Ascending aorta (tissue), 2 donors: Measurements from ENCODE around the gene DNAH14. TPM values are rescaled to one million over a fixed set of nuclear protein-coding genes. Genes with fewer than 3 reads are reported as not detected.

Source experiments
- DNase-seq, 2 donors: peaks; one replicate each; pipeline ENCODE4 v3.0.0-alpha.2; 2019; ENCODE audit warnings: low spot score in 2 of 2
- H3K27ac ChIP-seq, 2 donors: fragments of 200-600 bp; sonication (generic); one replicate each; pipeline ENCODE4 v1.5.1; 2016 to 2017; ENCODE audit warnings: mild to moderate bottlenecking in 1 of 2
- H3K27me3 ChIP-seq: fragments of 200-600 bp; sonication (generic); one replicate; pipeline ENCODE4 v1.5.1; 2017
- H3K36me3 ChIP-seq, 2 donors: fragments of 200-600 bp; sonication (generic); one replicate each; pipeline ENCODE4 v1.5.1; 2016
- H3K4me1 ChIP-seq, 2 donors: fragments of 200-600 bp; sonication (generic); one replicate each; pipeline ENCODE4 v1.5.1; 2016 to 2017; ENCODE audit warnings: mild to moderate bottlenecking in 1 of 2
- H3K4me3 ChIP-seq, 2 donors: fragments of 200-600 bp; sonication (generic); one replicate each; pipeline ENCODE4 v1.5.1; 2016 to 2017; ENCODE audit warnings: mild to moderate bottlenecking in 1 of 2
- H3K9me3 ChIP-seq, 2 donors: fragments of 200-600 bp; sonication (generic); one replicate each; pipeline ENCODE4 v1.5.1; 2016
- intact Hi-C: fragments of 100-400 bp; cut with DNase I; formaldehyde crosslinking; loops from one replicate; pipeline ENCODE4 v1.15.1; 2023
- total RNA-seq: library from RNA; depleted of rRNA; stranded (reverse); fragments of >200 nt; gene quantifications from one replicate; pipeline ENCODE4 v1.1.0, GENCODE V29; 2016
- TF ChIP-seq, protein P1 (sequence below), 3 experiments: fragments of 200-600 bp in 2 of 3; fragments of 450-650 bp in 1 of 3; sonication (generic) in 2 of 3; IDR thresholded peaks; one replicate each; pipeline ENCODE4 v1.5.1; 2016 to 2019; ENCODE audit warnings: antibody characterized with exemption in 3 of 3, mild to moderate bottlenecking in 1 of 3, moderate library complexity in 1 of 3

Gene DNAH14
- total RNA-seq, 1 donor from 2014 or later, result 1.4 TPM

DNA sequence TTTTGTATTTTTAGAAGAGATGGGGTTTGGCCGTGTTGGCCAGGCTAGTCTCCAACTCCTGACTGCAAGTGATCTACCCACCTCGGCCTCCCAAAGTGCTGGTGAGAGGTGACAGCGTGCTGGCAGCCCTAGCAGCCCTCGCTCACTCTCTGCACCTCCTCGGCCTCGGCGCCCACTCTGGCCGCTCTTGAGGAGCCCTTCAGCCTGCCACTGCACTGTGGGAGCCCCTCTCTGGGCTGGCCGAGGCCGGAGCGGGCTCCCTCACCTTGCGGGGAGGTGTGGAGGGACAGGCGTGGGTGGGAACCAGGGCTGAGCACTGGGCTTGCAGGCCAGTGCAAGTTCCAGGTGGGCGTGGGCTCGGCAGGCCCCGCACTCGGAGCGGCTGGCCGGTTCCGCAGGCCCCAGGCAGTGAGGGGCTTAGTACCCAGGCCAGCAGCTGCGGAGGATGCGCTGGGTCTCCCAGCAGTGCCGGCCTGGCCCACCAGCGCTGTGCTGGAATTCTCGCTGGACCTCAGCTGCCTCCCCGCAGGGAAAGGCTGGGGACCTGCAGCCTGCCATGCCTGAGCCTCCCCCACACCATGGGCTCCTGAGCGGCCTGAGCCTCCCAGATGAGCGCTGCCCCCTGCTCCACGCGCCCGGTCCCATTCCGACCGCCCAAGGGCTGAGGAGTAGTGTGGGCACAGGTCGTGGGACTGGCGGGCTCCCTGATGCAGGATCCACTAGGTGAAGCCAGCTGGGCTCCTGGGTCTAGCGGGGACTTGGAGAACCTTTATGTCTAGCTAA lies 501.8 kb downstream of the DNAH14 start:
- no peaks in the 10 kb centered on the region for H3K27me3 ChIP-seq
- H3K36me3 ChIP-seq, result no peaks in the 10 kb centered on the region
- no peak overlapping the region for H3K27ac ChIP-seq
- DNase-seq, result no peak
- intact Hi-C loops, result no loop called here
- H3K9me3 ChIP-seq, result no peaks in the 10 kb centered on the region
- H3K4me1 ChIP-seq, result peaks cover 0 to 6% of the 10 kb centered on the region in 2 donors
- TF ChIP-seq, protein P1, sequence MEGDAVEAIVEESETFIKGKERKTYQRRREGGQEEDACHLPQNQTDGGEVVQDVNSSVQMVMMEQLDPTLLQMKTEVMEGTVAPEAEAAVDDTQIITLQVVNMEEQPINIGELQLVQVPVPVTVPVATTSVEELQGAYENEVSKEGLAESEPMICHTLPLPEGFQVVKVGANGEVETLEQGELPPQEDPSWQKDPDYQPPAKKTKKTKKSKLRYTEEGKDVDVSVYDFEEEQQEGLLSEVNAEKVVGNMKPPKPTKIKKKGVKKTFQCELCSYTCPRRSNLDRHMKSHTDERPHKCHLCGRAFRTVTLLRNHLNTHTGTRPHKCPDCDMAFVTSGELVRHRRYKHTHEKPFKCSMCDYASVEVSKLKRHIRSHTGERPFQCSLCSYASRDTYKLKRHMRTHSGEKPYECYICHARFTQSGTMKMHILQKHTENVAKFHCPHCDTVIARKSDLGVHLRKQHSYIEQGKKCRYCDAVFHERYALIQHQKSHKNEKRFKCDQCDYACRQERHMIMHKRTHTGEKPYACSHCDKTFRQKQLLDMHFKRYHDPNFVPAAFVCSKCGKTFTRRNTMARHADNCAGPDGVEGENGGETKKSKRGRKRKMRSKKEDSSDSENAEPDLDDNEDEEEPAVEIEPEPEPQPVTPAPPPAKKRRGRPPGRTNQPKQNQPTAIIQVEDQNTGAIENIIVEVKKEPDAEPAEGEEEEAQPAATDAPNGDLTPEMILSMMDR (IDR thresholded peaks at IDR 0.05), result no peak
- no peak overlapping the region for H3K4me3 ChIP-seq

DNA sequence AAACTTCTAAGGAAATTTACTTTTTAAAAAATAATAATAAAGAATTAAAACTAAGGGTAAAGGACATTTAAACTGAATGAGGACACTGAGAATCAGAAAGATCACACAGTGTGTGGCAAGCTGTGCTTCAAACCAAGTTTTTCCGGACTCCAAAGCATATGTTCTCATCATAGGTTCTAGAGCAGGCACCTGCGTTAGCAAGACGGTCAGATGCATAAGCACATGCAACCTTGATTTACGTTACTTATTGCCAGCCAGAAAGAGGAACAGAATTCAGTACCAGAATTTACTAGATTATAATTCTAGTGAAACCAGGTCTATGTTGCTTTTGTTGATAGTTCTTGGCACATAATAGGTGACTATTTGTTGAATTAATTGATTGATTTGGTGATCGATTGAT lies 504.6 kb downstream of the DNAH14 start:
- TF ChIP-seq, protein P1 (IDR thresholded peaks at IDR 0.05), result no peak
- DNase-seq, result no peak
- intact Hi-C loops, result no loop called here
- Histone ChIP-seq H3K36me3 (no peaks in the 10 kb centered on the region), H3K4me3 (no peak overlapping the region), H3K9me3 (no peaks in the 10 kb centered on the region), H3K4me1 (no peaks in the 10 kb centered on the region), H3K27ac (no peak overlapping the region), H3K27me3 (no peaks in the 10 kb centered on the region)

DNA sequence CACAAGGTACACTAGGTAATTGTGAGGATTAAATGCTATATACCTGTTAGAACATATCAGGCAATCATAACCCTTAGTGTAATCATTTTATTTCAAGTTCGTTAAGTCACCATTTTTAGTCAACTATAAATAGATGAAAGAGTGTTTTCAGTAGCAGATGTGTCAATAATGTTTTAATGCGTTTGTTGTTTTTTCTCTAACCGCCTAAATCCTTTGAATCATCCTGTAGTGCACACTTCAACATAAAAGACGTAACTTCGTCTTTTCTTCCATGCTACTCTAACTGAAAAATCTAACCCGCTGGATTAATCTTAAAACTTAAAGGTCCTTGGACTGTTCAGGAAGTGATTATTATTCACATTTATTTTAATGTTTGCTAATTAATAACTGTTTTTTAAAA lies 505.6 kb downstream of the DNAH14 start:
- Histone ChIP-seq H3K36me3 (no peaks in the 10 kb centered on the region), H3K4me1 (no peaks in the 10 kb centered on the region), H3K9me3 (no peaks in the 10 kb centered on the region), H3K4me3 (no peak overlapping the region), H3K27me3 (no peaks in the 10 kb centered on the region), H3K27ac (no peak overlapping the region)
- no peak for DNase-seq
- intact Hi-C loops, result no loop called here
- TF ChIP-seq, protein P1 (IDR thresholded peaks at IDR 0.05), result no peak

DNA sequence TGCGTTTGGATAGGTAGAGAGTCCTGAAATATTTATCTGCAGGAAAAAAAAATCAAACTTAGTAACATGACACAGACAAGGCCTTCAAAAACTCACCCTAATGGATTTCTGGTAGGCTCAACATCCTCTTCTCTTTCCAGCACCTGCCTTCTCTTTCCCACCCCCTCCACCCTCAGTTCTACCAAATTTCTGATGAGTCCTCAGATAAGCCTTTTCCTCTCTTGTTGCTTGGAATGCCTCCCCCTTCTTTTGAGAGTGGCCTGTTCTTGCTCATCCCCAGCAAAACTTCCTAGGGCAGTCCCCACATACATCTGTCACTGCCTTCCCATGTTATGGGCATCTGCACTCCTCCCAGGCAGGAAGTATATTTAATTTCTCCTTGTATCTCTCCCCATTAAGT lies 506.0 kb downstream of the DNAH14 start:
- Histone ChIP-seq H3K4me3 (no peak overlapping the region), H3K27ac (no peak overlapping the region), H3K27me3 (no peaks in the 10 kb centered on the region), H3K4me1 (no peaks in the 10 kb centered on the region), H3K36me3 (no peaks in the 10 kb centered on the region), H3K9me3 (no peaks in the 10 kb centered on the region)
- intact Hi-C loops, result no loop called here
- TF ChIP-seq, protein P1 (IDR thresholded peaks at IDR 0.05), result no peak
- DNase-seq, result no peak

DNA sequence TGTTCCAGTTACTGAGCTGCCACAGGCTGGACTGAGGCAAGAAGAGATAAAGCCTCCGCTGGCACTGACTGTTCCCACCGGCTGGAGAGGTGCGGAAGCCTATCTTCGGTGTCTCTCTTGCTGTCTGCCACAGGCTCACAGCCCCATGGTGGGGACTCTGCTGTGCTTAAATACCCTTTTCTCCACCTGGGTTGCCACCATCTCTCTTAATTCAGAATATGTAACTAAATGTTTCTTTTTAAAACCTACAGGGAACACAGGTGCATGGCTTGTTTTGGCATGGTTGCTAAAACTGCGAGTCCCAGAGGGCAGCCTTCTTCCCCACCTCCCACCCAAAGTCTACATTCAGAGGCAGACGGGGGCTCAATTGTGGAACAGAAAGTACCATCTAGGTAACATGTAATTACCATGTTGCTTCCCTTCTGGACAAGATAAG lies 506.5 kb downstream of the DNAH14 start:
- no peaks in the 10 kb centered on the region for H3K9me3 ChIP-seq

More for the DNA sequence above, 506.5 kb downstream of the DNAH14 start:
- Histone ChIP-seq H3K4me1 (no peaks in the 10 kb centered on the region), H3K27me3 (no peaks in the 10 kb centered on the region), H3K27ac (no peak overlapping the region), H3K4me3 (no peak overlapping the region), H3K36me3 (no peaks in the 10 kb centered on the region)
- intact Hi-C loops, result no loop called here
- no peak for DNase-seq
- TF ChIP-seq, protein P1 (IDR thresholded peaks at IDR 0.05), result no peak
